BJ (cell line): ENCODE results near the gene RAB12. TPM values are rescaled to one million over a fixed set of nuclear protein-coding genes. Genes with fewer than 3 reads are reported as not detected.

Experiments
- polyA plus RNA-seq: library from polyadenylated mRNA; depleted of rRNA; stranded (reverse); fragments of >200 nt; gene quantifications from 2 replicates; pipeline ENCODE4 v1.2.3, GENCODE V29; 2011; rRNA removed

Gene RAB12
- polyA plus RNA-seq, 1 experiment, result 8.8 TPM

Other genes starting within 250 kb of the RAB12 start
- gene MTCL1, start 96.1 kb downstream of the RAB12 start, polyA plus RNA-seq, result 28.2 and 29.8 TPM in 2 replicates